Stimulated activated CD8-positive, alpha-beta memory T cell treated with anti-CD3 and anti-CD28 coated beads, Interleukin-12 subunit alpha, Interleukin-12 subunit beta, amount 100 ng/mL, for 4 hours (primary cell): Measurements from ENCODE around the gene NKX2-2.

Source experiments
- DNase-seq: peaks from one replicate; pipeline ENCODE4 v3.0.0-alpha.2; 2020; ENCODE audit warnings: low read depth

Gene NKX2-2

GRCh38 chr20:21513881-21514540 is at the start of gene NKX2-2:
Gene NKX2-2, minus strand, starts transcription at chr20:21514064. Its CDS starts 395 bp downstream, at chr20:21513669.
- no peak for DNase-seq

- DNase-seq = no peak
Observed at GRCh38 chr20:21562656-21563055, 48.8 kb upstream of the NKX2-2 start.

GRCh38 chr20:21559305-21559704 is 45.4 kb upstream of the NKX2-2 start:
- no peak for DNase-seq

- DNase-seq = no peak
Observed at GRCh38 chr20:21557241-21558020, 43.6 kb upstream of the NKX2-2 start.

- DNase-seq = no peak
Observed at GRCh38 chr20:21556398-21556797, 42.5 kb upstream of the NKX2-2 start.

- no peak for DNase-seq
Observed at GRCh38 chr20:21555470-21556120, 41.7 kb upstream of the NKX2-2 start.

GRCh38 chr20:21554985-21555384 is 41.1 kb upstream of the NKX2-2 start:
- no peak for DNase-seq

GRCh38 chr20:21554376-21554890 is 40.6 kb upstream of the NKX2-2 start:
- DNase-seq = no peak

- no peak for DNase-seq
Observed at GRCh38 chr20:21550587-21550986, 36.7 kb upstream of the NKX2-2 start.

- no peak for DNase-seq
Observed at GRCh38 chr20:21548390-21549035, 34.6 kb upstream of the NKX2-2 start.

GRCh38 chr20:21546355-21546754 is 32.5 kb upstream of the NKX2-2 start:
- DNase-seq = no peak

- DNase-seq = no peak
Observed at GRCh38 chr20:21539512-21539911, 25.6 kb upstream of the NKX2-2 start.

GRCh38 chr20:21534886-21535285 is 21.0 kb upstream of the NKX2-2 start:
- DNase-seq = no peak

- no peak for DNase-seq
Observed at GRCh38 chr20:21534453-21534852, 20.6 kb upstream of the NKX2-2 start.

GRCh38 chr20:21529863-21530262 is 16.0 kb upstream of the NKX2-2 start:
- DNase-seq = no peak

- DNase-seq = no peak
Observed at GRCh38 chr20:21528870-21529269, 15.0 kb upstream of the NKX2-2 start.

- DNase-seq = no peak
Observed at GRCh38 chr20:21527908-21528307, 14.0 kb upstream of the NKX2-2 start.

- no peak for DNase-seq
Observed at GRCh38 chr20:21526776-21527175, 12.9 kb upstream of the NKX2-2 start.

GRCh38 chr20:21523895-21524294 is 10.0 kb upstream of the NKX2-2 start:
- no peak for DNase-seq

- DNase-seq = no peak
Observed at GRCh38 chr20:21523281-21523868, 9.5 kb upstream of the NKX2-2 start.

- DNase-seq = no peak
Observed at GRCh38 chr20:21522481-21523280, 8.8 kb upstream of the NKX2-2 start.
